ENCODE measurements around the gene C2CD4C.
"Not testable (repeated sequence)": the region's sequence is repeated elsewhere in the genome, so short reads cannot be mapped to it uniquely, and the experiment has no call there.

Gene C2CD4C

DNA sequence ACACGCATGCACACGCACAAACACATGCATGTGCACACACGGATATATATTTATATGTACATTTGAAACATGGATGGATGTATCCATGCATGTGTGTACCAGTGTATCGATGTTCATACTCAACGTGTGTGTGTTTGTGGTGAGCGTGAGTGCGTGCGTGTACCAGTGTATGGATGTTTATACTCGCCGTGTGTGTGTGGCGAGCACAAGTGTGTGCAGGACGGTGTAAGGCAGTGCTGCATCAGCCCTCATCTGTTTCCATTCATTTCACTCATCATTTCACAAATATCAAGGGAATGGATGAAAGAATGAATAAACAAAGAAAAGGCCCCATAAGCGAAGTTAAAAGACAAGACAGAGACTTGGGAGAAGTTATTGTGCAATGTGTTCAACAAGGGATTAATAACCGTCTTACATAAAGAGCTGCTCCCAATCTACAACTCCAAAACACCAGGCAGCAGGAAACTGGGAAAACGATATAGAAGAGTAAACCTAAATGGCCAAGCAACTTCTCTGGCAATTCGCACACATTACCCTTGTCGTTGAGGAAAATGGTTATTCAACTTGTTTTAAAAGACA is 42.7 kb downstream of the C2CD4C start:
- no peak for DNase-seq (ENCODE audit: low read depth in 2 of 2)

DNA sequence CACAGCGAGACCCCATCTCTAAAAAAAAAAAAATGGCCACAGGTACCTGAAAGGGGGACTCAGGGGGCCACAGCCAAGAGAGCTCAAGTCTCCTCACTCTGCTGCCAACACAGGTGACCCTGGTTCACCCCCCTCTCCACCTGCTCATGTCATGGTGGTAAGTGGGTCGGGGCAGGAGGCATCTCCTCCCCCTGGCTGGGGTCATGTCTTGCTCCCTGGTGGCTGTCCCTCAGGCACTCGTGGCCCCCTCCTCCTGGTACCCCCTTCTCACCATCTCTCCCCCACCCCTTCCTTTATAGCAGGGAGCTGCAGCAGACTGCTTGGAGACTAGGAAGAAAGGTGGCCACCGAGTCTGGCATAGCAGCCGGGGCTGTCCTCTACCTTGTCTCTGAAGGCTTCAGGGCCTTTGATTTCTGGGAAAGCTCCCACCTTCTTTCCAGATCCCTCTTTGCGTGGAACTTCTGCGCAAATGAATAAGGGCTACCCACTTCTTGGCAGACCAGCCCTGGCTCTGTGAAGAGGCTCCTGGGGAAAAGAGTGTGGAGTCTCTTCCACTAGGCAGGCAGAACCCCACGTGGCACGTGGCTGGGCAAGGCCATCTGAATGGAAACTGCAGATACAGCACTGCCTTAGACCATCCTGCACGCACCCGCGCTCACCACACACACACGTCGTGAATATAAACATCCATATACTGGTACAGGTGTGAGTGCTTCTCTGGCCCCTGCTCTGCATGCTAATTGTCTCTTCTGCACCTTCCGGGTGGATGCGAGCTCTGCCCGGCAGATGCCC is 44.3 kb downstream of the C2CD4C start:
- DNase-seq (ENCODE audit: low read depth in 2 of 2) = no peak

DNA sequence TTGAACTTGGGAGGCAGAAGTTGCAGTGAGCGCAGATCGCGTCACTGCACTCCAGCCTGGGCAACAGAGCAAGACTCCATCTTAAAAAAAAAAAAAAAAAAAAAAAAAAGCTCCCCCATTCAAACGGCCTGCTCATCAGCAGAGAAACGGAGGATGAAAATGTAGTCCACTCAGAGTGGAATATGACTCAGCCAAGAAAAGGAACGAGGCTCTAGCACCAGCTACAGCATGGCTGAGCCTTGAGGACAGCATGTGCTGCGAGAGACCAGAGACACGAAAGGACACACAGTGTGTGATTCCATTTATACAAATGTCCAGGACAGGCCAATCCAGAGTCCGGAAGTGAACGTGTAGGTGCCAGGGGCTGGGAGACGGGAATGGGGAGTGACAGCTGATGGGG is 46.3 kb downstream of the C2CD4C start:
- no peak for DNase-seq (ENCODE audit: low read depth in 2 of 2)

DNA sequence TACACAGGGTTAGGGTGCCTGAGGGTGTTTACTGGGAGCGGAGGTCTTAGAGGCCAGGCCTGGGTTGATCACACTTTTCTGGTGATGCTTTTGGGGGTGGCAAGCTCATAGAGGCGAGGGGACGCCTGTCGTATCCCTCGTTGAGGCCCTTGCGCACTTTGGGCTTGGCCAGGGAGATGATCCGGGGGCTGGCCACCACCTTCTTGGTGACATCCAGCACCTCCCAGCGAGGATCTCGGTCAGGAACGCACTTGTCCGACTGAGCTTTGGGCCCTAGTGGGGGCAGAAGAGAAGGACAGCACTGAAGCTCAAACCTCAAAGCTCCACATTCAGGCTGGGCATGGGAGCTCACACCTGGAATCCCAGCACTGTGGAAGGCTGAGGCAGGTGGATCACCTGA is 46.8 kb downstream of the C2CD4C start:
- no peak for DNase-seq (ENCODE audit: low read depth in 2 of 2)

DNA sequence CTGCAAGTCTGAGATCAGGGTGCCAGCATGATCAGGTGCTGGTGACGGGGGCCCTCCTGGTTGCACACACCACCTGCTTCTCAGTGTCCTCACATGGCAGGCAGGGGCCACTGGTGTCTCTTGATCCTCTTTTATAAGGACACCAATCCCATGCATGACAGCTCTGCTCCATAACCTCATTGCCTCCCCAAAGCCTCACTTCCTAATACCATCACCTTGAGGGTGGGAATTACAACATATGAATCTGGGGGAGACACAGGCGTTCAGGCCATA is 49.4 kb downstream of the C2CD4C start:
- DNase-seq (ENCODE audit: low read depth in 2 of 2) = no peak

DNA sequence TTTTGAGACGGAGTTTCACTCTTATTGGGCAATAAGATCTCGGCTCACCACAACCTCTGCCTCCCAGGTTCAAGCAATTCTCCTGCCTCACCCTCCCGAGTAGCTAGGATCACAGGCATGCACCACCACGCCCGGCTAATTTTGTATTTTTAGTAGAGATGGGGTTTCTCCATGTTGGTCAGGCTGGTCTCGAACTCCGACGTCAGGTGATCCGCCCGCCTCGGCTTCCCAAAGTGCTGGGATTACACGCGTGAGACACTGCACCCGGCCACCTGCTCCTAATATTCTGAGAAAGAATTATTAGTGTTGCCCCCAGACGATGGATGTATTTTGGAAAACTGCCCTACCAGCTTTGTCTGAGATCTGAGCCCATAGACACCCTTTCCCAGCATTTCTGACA is 53.4 kb downstream of the C2CD4C start:
- not testable (repeated sequence) for DNase-seq (ENCODE audit: low read depth in 2 of 2)

Measured in stimulated activated CD8-positive, alpha-beta memory T cell treated with anti-CD3 and anti-CD28 coated beads, Interleukin-15, amount 100 ng/mL, for 4 hours (primary cell).